GM12875 (cell line): ENCODE data around the gene APBA3.
"Not testable (repeated sequence)": the region's sequence is repeated elsewhere in the genome, so short reads cannot be mapped to it uniquely, and the experiment has no call there.

Experiments
- H3K4me3 ChIP-seq: one replicate; pipeline ENCODE4 v1.5.1; 2011; ENCODE audit warnings: low read depth, low read length, control low read depth
- TF ChIP-seq, protein P1 (sequence below): IDR thresholded peaks from 2 replicates; pipeline ENCODE4 v1.5.1; 2011; ENCODE audit warnings: low read depth, mild to moderate bottlenecking, control low read depth, inconsistent platforms, low read length, moderate library complexity, borderline replicate concordance; ENCODE audit not compliant: insufficient read depth

Gene APBA3

DNA sequence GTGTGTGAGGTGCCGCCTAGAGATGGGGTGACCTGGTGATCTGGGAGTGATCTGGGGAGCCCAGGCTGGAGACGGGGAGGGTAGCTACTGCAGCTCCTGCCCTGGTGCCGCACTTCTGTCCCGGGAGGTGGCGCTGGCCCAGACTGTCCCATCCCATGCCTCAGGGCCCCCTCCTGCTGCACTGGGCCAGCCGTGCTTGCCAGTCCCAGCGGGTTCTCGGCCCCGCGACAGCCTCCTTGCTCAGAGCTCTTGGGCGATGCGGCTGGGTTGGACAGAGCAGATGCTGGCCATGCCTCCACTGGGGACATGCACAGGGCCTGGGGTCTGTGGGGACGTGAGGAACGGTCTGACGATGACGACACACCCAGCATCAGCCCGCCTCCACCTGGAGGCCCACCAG, 8.0 kb upstream of the APBA3 start:
- H3K4me3 ChIP-seq: no peak overlapping the region
- TF ChIP-seq, protein P1, sequence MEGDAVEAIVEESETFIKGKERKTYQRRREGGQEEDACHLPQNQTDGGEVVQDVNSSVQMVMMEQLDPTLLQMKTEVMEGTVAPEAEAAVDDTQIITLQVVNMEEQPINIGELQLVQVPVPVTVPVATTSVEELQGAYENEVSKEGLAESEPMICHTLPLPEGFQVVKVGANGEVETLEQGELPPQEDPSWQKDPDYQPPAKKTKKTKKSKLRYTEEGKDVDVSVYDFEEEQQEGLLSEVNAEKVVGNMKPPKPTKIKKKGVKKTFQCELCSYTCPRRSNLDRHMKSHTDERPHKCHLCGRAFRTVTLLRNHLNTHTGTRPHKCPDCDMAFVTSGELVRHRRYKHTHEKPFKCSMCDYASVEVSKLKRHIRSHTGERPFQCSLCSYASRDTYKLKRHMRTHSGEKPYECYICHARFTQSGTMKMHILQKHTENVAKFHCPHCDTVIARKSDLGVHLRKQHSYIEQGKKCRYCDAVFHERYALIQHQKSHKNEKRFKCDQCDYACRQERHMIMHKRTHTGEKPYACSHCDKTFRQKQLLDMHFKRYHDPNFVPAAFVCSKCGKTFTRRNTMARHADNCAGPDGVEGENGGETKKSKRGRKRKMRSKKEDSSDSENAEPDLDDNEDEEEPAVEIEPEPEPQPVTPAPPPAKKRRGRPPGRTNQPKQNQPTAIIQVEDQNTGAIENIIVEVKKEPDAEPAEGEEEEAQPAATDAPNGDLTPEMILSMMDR: no peak

GRCh38 chr19:3768748-3769099, 7.2 kb upstream of the APBA3 start:
- TF ChIP-seq, protein P1: no peak
- H3K4me3 ChIP-seq: no peak overlapping the region

DNA sequence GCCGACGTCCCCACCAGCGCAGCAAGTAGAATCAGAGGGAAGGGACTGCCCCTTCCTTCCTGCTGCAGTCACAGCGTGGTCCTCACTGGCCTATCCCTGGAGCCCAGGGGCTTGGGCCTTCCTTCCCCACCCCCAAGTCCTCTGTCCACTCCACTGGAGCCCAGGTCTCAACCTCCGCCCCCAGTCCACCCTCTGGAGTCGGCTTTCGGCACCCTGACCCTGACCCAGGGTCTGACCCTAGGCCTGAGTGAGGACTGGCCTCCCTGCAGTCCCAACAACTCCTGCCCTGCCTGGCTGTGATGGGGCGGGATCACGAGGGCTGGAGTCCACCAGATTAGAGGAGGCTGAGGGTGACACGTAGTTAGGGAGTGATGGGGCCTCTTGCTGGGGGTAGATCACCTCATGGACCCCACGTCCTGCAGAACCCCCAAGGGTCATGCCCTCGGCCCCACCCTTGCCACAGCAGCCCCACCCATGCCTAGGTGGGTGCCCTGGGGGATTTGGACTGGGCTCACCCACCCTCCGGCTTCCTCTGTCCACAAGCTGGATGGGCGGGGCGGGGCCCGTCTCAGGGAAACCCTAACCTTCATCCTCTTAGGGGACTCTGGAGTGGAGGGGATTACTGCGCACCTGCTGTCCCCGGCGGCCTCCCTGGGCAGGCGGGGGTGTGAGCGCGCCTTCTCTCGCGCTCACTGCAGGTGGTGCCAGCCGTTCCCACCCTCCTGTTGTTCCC, 6.7 kb upstream of the APBA3 start:
- TF ChIP-seq, protein P1: no peak
- no peak overlapping the region for H3K4me3 ChIP-seq

DNA sequence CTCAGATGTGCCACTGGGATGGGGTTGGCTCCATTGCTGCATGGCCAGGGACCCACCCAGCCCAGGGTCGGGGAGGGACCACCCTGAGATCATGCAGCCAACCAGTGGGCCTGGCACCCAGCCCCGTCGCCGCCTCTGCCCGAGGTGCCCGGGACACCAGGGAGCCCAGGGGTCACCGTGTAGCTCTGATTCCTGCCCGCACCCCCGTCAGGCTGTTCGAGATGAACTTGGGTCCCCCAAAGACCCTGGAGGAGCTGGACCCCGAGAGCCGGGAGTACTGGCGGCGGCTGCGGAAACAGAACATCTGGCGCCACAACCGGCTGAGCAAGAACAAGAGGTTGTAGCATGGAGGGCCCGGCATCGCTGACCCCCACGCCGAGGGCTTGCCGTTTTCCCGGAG, 5.6 kb upstream of the APBA3 start:
- TF ChIP-seq, protein P1: no peak
- no peak overlapping the region for H3K4me3 ChIP-seq

DNA sequence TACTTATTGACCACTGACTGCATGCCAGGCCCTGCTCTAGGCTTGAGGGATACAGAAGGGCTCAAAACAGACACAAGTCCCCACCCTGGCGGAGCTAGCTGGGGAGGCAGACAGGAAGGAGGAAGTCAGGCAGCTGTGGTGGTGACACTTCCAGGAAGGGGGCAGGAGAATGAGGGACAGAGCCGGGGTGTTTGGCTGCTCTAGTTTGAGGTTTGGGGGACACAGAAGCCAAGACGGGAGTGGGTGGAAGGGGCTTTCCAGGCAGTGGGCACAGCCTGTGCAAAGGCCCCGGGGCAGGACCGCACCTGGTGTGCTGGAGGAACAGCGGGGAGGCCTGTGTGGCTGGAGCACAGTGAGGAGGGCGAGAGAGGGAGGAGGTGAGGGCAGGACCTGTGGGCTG, 5.0 kb upstream of the APBA3 start:
- no peak overlapping the region for H3K4me3 ChIP-seq
- TF ChIP-seq, protein P1: no peak

DNA sequence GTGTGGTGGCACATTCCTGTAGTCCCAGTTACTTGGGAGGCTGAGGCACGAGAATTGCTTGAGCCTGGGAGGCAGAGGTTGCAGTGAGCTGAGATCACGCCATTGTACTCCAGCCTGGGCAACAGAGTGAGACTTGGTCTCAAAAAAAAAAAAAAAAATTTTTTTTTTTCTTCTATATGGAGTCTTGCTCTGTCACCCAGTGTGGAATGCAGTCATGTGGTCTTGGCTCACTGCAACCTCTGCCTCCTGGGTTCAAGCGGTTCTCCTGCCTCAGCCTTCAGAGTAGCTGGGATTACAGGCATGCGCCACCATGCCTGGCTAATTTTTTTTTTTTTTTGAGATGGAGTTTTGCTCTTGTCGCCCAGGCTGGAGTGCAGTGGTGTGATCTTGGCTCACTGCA, 4.3 kb upstream of the APBA3 start:
- not testable (repeated sequence) for H3K4me3 ChIP-seq

- H3K4me3 ChIP-seq: no peak overlapping the region
- TF ChIP-seq, protein P1: no peak
Observed at GRCh38 chr19:3765121-3765520, 3.6 kb upstream of the APBA3 start.
